ENCODE results near the gene WDR31.

GRCh38 chr9:113350107-113350661 lies 10.1 kb upstream of the WDR31 start:
- TF ChIP-seq CTCF (conservative IDR thresholded peaks at IDR 0.05) (no peak), ZFX (IDR thresholded peaks at IDR 0.05) (no peak)

Data from C4-2B (cell line).